Activated CD4-positive, alpha-beta T cell treated with anti-CD3 and anti-CD28 coated beads, Interleukin-2, amount 50 U/mL, for 16 hours (primary cell): ENCODE data around the gene DLK1.

Experiments
- DNase-seq: peaks from one replicate; pipeline ENCODE4 v3.0.0-alpha.2; 2020

The DLK1 gene

DNA sequence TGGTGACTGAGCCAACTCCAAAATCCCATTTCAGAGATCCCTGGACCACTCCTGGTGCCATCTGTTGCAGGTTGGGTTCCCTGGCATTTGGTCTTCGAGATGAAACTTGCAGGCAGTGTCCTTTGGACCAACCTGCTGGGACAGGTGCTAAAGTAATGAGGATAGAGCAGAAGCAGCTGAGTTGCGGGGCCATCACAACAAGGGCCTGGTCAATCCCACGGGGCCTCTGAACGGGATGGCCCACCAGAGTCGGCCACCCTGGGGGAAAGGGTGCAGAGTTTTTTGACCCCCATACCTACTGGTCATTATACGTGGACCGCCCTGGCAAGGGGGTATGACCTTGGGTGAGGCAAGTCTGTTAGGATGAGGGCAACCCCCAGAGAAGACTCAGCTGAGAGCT lies 39.3 kb downstream of the DLK1 start:
- DNase-seq: no peak

DNA sequence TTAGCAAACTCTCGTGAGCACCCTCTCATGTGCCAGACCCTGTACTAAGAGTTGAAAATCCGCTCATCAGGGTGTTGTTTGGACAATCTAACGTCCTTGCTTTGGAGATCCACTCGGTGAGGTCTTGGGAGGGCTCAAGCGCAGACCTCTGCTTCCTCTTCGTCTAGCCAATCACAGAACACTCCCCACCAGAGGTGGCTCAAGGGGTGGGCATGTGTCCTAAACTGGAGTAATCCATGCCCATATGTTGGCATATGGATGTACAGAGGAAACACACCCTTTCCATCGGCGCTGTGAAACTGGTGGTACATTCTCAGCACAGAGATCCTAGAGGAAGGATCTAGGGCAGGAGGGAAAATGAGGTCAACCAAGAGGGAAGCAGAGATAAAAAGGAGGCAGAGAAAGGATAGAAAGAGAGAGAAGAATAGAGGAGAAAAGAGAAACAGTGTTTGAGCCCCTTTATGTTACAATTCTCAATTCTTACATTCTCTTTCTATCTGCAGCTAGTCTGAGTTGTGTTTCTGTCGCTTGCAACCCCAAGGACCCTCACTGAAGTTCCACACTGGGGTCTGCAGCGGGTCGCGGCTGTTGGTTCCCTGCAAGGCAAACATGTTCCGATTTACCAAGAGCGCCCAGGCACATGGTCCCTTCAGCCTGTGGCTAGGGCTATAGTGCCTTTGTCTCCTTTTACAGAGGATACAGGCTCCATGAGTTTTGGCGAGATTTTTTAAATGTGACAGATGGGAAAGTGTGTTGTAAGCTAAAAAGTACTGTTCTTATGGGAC lies 40.5 kb downstream of the DLK1 start:
- no peak for DNase-seq

DNA sequence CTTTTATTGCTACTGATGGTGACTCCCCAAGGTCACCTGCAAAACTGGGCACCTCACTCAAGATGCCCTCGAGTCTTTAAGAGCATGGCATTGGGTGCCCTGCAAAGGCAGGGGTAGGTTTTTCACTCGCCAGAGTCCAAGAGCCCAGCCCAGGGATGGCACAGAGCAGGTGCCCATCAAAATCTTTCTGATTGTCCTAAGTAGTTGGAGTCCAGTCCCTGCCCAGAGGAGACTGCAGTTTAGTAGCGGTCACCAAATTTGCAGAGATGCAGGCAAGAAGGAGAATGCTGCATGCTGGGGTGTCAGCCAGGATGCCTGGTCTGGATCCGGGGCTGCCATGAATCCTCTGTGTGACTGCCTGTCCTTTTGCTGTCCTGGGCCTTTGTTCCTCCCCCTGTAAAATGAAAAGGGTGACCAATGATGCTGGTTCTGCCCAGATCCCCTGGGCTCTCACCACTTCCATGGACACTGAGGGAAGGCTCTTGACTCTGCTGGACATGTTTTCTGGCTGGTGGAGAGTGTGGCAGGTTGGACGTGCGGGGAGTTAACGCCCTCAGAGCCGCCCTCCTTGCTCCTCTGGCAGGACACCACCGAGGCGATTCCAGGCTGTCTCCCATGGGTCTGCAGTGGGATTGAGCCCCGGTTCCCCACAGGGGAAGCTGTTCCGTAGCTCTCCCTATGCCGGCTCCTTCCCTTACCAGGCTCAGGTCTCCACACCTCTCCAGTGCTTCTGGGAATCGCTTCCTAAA lies 41.3 kb downstream of the DLK1 start:
- no peak for DNase-seq

DNA sequence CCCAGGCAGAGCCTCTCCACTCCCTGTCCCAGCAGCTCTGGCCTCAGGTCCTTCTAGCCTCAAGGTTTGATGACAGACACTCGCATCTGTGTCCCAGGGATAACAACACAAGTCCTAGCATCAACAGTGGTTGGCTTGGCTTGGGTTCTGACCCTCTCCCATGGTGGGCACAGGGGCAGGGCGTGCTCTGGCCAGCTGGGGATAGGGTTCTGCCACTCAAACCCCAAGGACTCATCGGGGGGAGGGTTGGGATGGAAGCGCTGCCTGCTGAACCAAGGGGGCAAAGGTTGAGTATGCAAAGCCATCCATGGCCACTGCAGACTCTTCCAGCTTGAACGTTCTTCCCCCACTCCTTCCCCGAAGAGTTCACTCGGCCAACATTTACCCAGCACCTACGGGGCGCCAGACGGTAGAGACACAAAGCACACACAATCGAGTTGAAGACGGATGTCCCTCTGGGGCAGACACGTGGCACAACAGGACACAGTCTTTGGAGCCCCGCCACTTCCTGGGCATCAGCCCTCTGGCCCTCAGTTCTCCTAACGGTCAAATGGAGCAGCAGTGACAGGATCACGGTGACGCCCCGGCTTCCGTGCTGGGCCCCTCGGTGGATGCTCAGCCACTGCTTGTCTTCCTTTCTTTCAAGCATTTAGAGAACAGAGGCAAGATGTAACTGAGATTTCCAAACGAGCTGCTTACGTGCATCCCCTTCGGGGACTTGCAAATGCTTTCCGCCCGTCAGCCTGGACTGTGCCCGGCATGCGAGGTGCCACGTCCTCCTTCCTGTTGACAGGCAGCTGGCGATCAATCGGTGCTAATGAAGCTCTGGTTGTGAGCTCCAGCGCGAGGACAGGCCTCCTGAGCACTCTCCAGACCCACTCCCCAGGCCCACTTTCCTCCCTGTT lies 42.6 kb downstream of the DLK1 start:
- no peak for DNase-seq

DNA sequence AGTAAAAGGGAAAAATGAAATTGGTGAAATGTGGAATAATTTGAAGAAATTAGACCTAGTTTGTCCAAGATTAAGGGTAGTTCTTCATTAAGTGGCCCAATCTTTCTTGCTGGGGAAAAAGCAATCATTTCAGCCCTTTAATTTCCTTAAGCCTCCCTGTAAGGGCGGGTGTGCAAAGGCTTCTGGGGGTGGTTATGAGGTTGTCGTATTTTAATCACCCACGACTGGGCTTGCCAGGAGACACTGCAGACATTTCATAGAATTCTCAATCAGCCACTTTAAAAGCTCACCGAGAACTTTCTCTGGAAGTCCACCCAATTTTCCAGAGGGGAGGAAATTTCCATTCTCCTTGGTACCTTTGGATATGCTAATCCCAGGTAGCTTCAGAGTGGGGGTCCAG lies 43.4 kb downstream of the DLK1 start:
- DNase-seq: no peak

DNA sequence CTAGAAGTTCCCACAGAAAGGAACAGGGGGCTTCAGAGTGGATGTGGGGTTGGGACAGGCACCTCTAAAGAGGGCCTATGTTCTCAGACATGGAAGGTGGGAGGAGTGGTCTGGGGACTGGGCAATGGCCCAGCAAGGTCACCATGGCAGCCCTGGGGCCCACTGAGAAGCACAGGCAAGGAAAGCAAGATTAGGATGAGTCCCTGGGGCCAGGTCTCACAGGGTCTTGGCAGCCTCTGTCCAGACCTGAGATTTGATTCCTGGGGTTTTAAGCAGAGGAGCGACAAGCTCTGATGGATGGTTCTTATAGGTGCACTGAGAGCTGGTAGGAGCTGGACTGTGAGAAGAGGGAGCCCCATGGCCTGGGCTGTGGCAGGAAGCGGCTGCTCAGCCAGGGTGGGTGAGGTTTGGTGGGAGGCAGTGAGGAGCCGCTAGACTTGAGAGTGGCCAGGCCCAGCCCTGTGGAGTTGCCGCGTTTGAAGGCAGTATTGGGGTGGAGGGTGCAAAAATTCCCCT lies 44.0 kb downstream of the DLK1 start:
- DNase-seq: no peak

DNA sequence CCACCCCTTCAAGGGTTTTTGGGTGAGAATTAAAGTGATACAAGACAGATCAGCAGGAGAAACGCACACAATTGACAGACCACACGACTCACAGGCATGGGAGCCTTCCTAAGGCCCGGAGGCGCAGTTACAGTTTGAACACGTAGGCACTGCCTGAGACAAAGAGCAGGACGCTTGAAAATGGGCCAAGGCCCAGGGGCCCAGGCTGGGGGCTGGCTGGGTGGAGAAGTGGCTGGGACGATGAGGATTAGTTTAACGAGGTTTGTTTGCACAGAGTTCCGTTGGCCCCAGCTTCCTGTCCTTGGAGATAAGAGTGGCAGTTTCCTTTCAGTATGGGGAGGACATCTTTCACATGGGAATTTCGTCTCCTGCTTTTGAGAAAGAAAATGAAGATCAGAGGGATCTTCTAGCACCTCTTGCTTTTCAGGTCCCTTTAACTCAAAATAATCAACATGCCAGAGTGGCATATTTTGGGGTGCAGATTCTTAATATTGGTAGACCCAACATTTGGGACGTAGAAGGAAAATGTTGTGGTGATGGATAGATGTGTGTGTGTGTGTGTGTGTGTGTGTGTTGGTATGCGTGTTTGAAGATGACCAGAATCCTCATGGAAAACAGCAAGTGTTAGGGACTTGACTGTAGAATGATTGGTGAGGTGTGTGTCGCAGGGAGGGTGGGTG lies 44.6 kb downstream of the DLK1 start:
- no peak for DNase-seq

DNA sequence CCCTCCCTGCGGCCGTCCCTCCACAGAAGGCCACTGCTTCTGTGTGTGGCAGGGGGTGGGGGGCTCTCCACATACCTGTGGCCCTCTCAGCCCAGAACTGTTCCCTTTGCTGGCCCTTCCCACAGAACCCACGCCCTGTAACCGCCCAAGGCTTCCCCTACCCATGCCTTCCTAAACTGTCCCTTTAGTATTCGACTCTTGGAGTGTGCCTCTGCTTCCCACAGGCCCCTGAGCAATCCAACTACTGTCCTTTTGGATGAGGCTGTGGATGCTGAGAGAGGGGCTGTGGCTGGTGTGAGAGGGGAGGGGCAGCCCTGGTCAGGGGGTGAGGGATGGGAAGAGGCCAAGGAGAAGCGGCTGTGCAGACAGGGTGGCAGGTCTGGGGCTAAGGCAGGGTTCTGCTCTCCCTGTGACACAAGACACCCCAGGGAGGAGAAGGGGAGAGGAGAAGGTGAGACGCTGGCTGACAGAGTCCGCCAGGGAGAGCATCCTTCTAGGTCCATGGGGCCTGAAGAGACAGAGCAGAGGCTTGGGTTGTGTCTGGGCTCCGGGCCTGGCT lies 46.0 kb downstream of the DLK1 start:
- DNase-seq: no peak

DNA sequence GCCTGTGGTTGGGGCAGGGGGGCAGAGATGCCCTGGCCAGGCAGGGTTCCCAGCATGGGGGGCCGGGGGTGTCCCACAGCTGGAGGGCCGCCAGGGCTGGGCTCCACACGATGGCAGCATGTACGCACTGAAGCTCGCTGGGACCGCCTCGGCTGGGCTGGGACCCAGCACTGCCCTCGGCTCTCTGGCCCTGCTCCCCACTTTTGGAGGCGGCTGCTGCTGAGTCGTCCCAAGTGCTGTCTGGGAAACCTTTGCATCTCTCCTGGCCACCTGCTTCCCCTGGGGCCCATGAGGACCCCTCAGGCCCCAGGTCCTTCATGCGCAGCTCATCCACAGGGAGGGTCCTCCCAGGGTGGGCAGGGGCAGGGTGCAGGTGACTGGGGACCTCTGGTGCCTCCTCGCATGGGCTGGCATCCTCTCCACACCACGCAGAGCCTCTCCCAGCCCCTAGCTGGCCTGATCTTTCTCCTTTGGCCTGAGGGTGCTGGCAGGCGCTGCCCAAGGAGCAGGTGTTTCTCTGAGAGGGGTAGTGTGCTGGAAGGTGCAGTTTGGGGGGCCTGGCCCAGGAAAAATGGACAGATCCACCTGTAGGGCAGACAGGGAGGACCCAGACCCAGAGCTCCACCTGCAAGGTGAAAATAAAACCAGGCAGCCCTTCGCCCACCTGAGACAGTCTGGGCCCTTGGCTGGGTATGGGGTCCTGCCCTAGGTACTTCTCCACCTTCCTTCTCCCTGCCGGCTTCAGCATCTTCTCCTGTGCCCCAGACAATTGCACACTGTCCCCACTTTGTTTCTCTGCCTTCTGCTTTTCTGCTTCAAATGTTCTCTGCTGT lies 46.9 kb downstream of the DLK1 start:
- DNase-seq: no peak

DNA sequence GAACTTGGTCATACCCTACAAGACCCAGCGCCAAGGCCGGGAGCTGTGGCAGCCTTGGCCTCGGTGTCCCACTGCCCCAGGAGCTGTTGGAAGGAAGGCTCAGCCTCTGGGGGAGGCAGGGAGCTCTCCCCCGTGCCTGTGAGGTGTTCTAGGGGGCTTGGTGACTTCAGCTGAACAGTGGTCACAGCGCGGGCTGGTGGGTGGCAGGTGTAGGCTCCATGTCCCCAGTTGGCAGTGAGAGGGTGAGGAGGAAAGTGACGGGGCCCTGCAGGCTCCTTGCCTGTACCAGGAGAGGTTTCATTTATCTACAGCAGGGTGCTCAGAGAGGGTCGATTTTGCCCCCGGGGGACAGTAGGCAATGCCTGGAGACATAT lies 47.5 kb downstream of the DLK1 start:
- DNase-seq: no peak

DNA sequence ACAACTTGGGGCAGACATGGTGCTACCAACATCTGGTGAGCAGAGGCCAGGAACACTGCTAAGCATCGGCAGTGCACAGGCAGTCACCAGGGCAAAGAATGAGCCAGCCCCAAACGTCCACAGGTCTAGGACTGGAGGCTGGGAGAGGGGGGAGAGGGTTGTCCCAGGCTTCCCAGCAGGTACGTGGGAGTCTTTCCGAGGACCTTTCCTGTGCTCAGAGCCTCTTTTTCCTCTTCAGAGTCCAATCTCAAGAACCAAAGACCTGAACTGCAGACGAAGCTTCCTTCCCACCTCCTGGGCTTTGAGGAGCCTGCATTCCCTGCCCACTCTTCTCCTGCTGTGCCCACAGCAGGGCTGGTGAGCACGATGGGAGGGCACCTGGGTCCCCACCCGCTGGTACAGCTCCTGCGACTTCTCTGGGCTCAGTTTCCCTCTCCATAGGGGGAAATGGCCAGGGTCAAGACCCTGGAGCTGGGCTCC lies 48.7 kb downstream of the DLK1 start:
- no peak for DNase-seq

DNA sequence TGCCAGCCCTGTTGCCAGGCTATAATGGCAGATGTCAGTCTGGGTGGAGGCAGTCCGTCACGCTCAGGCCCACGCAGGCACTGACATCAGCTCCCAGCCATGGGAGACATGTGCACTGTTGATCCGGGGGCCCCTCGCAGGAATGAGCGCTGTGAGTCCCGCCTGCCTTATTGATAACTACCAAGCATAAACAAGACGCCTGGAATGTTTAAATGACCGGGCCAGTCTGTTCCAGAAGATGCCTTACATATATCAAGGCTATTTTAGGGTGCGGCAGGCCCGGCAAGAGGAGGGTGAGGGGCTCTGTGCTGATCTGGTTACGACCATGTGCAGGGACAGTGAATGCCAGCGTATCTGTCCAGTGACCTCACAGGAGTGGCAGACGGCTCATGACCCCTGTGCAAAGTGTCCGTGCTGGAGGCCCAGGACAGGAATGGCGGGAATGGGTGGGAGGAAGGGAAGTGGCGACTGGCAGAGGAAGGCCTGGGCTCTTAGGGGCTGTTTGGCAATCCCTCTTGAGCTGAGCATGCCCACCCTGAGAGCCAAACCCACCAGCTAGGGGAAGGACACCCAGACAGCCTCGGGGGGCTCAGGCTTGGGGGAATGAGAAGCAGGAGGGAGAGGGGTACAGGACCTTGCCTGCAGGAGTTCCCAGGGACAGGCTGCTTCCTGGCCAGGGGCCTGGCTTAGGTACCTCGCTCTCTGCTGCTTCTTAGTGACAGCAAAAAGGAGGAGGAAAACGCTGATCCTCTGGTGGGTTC lies 49.3 kb downstream of the DLK1 start:
- DNase-seq: no peak

DNA sequence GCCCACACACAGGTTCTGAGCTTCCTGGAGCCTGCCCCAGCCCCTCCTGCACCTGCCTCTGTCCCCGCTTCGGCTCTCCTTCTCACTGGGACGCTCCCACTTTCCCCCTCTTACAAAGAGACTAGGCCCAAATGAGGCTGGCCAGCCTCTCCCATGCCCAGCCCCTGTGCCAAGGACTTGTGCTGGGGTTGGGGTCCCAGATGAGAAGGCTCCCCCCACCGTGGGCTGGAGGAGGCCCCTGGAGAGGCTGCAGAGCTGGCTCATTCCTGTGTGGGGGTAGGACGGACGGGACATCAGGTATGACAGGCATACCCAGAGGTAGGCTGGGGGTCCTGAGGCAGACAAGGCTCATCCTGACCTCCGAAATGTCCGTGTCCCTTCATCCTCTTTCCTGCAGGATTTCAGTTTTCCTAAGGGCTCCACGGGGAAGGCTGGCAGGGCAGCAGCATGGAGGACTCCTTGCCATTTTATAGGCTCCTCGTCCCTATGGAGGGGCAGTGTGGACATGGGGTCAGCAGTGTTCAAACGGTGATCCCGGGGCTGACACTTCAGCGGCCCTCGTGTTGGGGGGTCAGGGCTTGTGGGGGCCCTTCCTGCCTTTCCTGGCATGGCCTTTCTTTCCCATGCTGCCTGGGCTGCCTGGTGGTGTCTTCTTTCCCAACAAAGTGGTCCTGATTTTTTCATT lies 50.1 kb downstream of the DLK1 start:
- DNase-seq: no peak

DNA sequence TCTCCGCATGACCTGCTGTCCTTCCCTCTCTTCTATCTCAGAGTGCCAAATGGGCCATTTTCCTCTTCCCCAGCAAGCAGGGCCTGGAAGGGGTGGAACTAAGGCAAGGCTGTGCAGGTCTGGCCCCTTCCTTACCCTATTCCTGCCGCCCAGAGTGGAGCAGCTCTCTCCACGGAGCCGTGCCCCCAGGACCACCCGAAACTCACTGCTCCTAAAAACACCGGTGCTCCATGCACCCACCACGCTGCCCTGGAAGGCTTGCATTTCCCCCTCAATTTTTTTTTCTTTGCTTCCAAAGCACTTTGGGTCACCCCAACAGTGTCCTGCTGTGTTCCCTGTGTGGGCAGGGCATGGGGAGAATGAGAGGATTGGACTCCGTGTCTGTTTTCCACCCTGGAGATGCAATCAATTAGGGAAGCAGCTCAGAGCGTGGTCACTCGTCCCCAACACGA lies 50.7 kb downstream of the DLK1 start:
- no peak for DNase-seq

DNA sequence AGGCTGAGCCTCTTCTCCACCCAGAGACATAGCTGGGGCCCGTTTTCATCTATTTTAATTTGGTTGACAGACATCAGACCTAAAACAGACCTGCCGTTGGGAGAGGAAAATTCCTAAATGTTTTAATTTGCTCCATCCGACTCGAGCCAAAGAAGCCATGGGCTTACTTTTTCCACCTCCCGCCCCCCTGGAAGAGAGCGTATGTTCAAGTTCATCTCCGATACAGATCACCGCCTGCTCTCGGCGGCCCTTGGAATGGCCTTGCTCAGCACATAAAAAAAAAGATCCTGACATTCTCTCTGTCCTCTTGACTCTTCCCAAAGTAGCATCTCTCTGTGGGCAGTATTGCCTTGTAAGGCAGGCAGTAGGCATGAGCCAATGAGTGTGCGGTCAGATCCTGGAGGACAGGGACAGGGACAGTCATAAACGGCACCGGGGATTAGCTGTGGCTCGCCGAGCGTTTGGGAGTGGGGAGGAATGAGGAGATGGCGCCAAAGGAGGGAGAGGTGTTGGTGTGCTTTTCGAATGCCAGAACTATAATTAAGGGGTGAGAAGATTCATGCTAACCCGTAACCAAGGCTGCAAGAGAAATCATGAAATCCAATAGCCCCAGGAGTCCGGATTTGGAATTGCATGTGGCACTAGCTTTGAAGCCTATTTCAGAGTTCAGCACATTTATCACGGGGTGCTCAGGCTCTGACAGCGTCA lies 51.3 kb downstream of the DLK1 start:
- DNase-seq: no peak

DNA sequence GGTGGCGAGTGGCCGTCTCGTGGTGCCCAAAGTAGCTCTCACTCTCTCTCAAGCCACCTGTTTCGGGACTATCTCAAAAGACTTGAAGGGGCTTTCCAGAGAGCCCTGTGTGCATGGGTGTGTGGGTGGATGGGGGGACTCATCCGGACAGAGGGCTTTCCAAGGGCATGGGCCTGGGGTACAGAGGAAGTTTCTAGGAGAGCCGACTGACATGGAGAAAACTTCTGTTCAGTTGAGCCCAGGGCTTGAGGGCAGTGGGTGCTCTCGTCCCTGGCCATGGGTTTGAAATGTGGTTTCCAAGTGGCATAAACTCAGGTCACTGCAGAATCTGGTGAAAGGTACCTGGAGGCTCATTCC lies 51.8 kb downstream of the DLK1 start:
- DNase-seq: no peak

DNA sequence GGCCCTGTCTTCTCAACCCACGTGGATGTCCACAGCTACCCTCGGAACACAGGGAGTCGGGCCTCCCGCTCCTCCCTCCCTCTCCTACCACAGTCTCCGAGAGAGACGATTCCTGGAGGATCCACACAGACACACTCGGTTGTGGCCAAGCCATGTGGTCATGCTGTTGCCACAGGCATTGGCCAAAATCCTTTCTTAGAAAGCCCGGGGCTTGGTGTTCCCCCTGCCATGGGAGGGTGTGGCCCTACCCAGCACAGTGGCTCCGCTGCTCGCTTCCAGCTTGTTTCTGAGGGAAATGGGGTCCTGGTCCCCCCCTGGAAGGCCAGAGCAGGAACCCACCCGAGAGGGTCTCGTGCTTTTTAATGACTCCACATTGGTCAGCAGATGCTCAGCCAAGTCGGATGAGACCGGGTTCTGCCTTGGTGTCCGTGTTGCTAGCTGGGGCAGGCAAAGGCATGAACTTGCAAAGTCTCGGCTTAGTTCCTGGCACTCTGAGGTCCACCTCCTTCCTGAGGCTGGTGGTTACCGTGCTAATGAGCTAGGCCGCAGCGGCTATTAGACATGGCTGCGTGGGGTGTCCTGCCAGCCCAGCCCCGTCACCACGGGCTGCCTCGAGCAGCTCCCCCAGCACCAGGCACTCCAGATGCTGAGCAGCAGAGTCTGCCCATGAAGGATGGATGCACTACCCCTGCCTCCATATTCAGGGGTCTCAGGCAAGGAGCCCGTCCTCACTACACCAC lies 52.4 kb downstream of the DLK1 start:
- no peak for DNase-seq

DNA sequence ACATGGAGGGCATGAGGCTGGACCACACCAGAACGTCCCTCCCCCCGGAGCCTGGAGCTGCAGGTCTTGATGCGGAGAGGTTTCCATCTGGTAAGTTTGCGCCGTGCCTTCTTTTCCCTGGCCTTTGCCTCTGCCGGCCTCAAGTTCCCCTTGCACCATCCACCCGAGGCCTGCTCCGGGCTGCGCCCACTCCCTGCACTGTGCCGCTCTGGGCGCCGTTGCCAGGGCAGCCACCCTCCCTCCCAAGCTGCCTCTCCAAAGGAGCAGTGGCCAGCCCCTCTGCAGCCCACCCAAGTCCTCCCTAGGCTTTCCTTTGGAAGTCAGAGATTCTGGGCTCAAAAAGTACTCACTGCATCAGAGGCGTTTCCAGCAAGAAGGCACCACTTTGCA lies 53.0 kb downstream of the DLK1 start:
- no peak for DNase-seq

DNA sequence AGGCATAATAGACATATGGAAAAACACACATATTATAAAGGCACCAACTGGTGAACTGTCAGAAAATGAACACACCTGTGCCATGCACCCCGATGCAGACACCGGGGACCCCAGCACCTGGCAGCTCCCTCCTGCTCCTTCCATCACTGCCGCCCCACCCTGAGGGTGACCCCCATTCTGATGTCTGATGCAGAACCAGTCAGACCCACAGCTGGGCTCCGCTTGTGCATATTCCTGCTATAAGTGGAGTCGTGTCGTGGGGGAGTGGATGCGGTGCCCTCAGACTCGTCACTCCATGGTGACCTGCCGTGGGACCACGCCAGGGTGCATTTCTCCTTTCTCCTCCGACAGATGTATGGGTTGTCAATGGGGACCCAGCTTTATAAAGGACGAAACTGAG lies 53.6 kb downstream of the DLK1 start:
- no peak for DNase-seq
